SK-N-SH (cell line): ENCODE results near the gene CEP170.
A peak's percentile ranks its signal among the peaks of the same experiment; 100 is the strongest.
"Not testable (repeated sequence)": the region's sequence is repeated elsewhere in the genome, so short reads cannot be mapped to it uniquely, and the experiment has no call there.

Experiments used
- CTCF ChIP-seq: fragments of 200-600 bp; sonication (generic); IDR thresholded peaks from 2 replicates; pipeline ENCODE4 v1.6.1; 2017; ENCODE audit warnings: antibody characterized with exemption, mild to moderate bottlenecking, moderate library complexity
- EP300 ChIP-seq, 2 experiments: IDR thresholded peaks; 2 replicates each; pipeline versions ENCODE4 v1.4.0 to v1.6.1; 2012; ENCODE audit warnings: borderline replicate concordance in 1 of 2, low read depth in 1 of 2, low read length in 1 of 2
- EZH2phosphoT487 ChIP-seq: fragments of 200-600 bp; sonication (generic); IDR thresholded peaks from 2 replicates; pipeline ENCODE4 v1.6.1; 2017; ENCODE audit warnings: low read depth, mixed run types, mild to moderate bottlenecking, antibody characterized with exemption, moderate library complexity, borderline replicate concordance
- JUND ChIP-seq: IDR thresholded peaks from 2 replicates; pipeline ENCODE4 v1.4.0; 2012
- NRF1 ChIP-seq: IDR thresholded peaks from 2 replicates; pipeline ENCODE4 v1.6.1; 2012; ENCODE audit warnings: low read depth, mild to moderate bottlenecking, low read length
- POLR2AphosphoS5 ChIP-seq: IDR thresholded peaks from 2 replicates; pipeline ENCODE4 v1.6.1; 2012; ENCODE audit warnings: low read depth, low read length
- RAD21 ChIP-seq: IDR thresholded peaks from 2 replicates; pipeline ENCODE4 v1.6.1; 2012; ENCODE audit warnings: mild to moderate bottlenecking, low read length
- RFX5 ChIP-seq: IDR thresholded peaks from 2 replicates; pipeline ENCODE4 v1.6.1; 2012; ENCODE audit warnings: mild to moderate bottlenecking, improper control_type of control experiment, low read length
- TAF1 ChIP-seq: IDR thresholded peaks from 2 replicates; pipeline ENCODE4 v1.6.1; 2012; ENCODE audit warnings: low read depth, mild to moderate bottlenecking, low read length, moderate library complexity, borderline replicate concordance
- YY1 ChIP-seq: IDR thresholded peaks from 2 replicates; pipeline ENCODE4 v1.4.0; 2012; ENCODE audit warnings: low read depth, mild to moderate bottlenecking

- TF ChIP-seq EP300 (IDR thresholded peaks at IDR 0.05; ENCODE audit: borderline replicate concordance in 1 of 2, low read depth in 1 of 2, low read length in 1 of 2) (peak in 1 of 2 experiments; percentile 67; a peak in 1 of 4 replicates), POLR2AphosphoS5 (peak; percentile 18; the same call in 1 of the 2 replicates), JUND (peak; percentile 79)
- TF ChIP-seq RAD21, YY1, CTCF, EZH2phosphoT487, RFX5, TAF1, NRF1: not testable (repeated sequence)
Observed at GRCh38 chr1:243205026-243205501, 50.0 kb downstream of the CEP170 start.
